Pancreas (tissue), 10 donors: Measurements from ENCODE around the gene ADGRL4. TPM values are rescaled to one million over a fixed set of nuclear protein-coding genes. Genes with fewer than 3 reads are reported as not detected.

ENCODE experiments used
- ATAC-seq, 4 donors: fragments of 200-7000 bp; cut with Tn5 transposase; one replicate each; pipeline versions ENCODE4 v1.8.0 to v1.9.1; 2020; ENCODE audit warnings: mild to moderate bottlenecking in 4 of 4, moderate library complexity in 4 of 4
- DNase-seq, 6 donors: peaks; one replicate each; pipeline ENCODE4 v3.0.0-alpha.2; 2020
- FAIRE-seq: peaks from 2 replicates; lab custom pipeline; 2012; peaks lifted over from hg19 to GRCh38; lab: Jason Lieb, UNC
- H3K27ac ChIP-seq, 4 donors: fragments of 200-600 bp; sonication (generic); 1 replicate in 3 of 4; 2 replicates in 1 of 4; pipeline versions ENCODE4 v1.5.0 to v1.8.0; 2020
- H3K27me3 ChIP-seq, 4 donors: fragments of 200-600 bp; one replicate each; pipeline ENCODE4 v1.8.0; 2021
- H3K36me3 ChIP-seq, 3 donors: fragments of 200-600 bp; sonication (generic) in 1 of 3; one replicate each; pipeline versions ENCODE4 v1.5.0 to v1.8.0; 2020 to 2021
- H3K4me1 ChIP-seq, 3 donors: fragments of 200-600 bp; one replicate each; pipeline ENCODE4 v1.8.0; 2021
- H3K4me3 ChIP-seq, 4 donors: fragments of 200-600 bp; sonication (generic) in 2 of 4; one replicate each; pipeline versions ENCODE4 v1.5.0 to v1.8.0; 2020 to 2021
- H3K9me3 ChIP-seq, 4 donors: fragments of 200-600 bp; one replicate each; pipeline ENCODE4 v1.8.0; 2021
- WGBS, 2 donors: extraction: QIAGEN DNeasy Blood & Tissue Kit; methylation state at CpG; one replicate each; pipeline ENCODE4 v1.1.7; 2013; 5-methylcytosine and 5-hydroxymethylcytosine counted together
- intact Hi-C, 3 donors: fragments of 100-400 bp; cut with DNase I; formaldehyde crosslinking; loops; one replicate each; pipeline versions ENCODE4 v1.11.1 to v1.14.2; 2022
- polyA plus RNA-seq, 2 donors: library from polyadenylated mRNA; stranded (reverse); fragments of 200-250 nt; gene quantifications; one replicate each; pipeline ENCODE4 v1.2.3, GENCODE V29; 2013
- total RNA-seq, 6 donors: library from RNA; stranded (reverse); fragmentation: NEBNext Ultra II Directional in 4 of 6; extraction: Animal tissue kit (Norgen Biotek cat#: 25700) in 4 of 6; gene quantifications; one replicate each; pipeline versions ENCODE4 v1.2.1 to v1.2.4, GENCODE V29; 2021 to 2023
- TF ChIP-seq, protein P1 (sequence below), 4 donors: fragments of 200-600 bp; sonication (generic) in 3 of 4; IDR thresholded peaks; one replicate each; pipeline versions ENCODE4 v1.5.0 to v1.8.0; 2021; ENCODE audit warnings: antibody characterized with exemption in 4 of 4
- donor health status: healthy with polysubstance abuse.
- donor health status: DM: no; HTN: no; CAD: no; lungs with moderate emphysema.
- donor health status: DM: no; HTN: no; CAD: no.
- donor health status: control.
- donor health status: control.
- donor health status: Bipolar disorder and iron deficiency.
- donor health status: DM: yes; HTN: yes; CAD: no.
- donor health status: DM: no; HTN: no; CAD: no.
- donor health status: DM: no; HTN: no; CAD: no.
- donor health status: DM: yes; HTN: yes; CAD: no.

Gene ADGRL4
- total and polyA plus RNA-seq, 8 donors = 2.0 to 4.3 (median 3.0) TPM

- 47 to 61% methylated on average over 2 of the region's 2 CpGs for WGBS, 2 donors
- no peaks in the 10 kb centered on the region for H3K27me3 ChIP-seq
- no peak overlapping the region for H3K4me3 ChIP-seq
- intact Hi-C loops = no loop called here
- H3K27ac ChIP-seq = no peak overlapping the region
- no peaks in the 10 kb centered on the region for H3K9me3 ChIP-seq
- H3K4me1 ChIP-seq = no peaks in the 10 kb centered on the region
- no peak for ATAC-seq
- no peaks in the 10 kb centered on the region for H3K36me3 ChIP-seq
- no peak for DNase-seq
- TF ChIP-seq, protein P1, sequence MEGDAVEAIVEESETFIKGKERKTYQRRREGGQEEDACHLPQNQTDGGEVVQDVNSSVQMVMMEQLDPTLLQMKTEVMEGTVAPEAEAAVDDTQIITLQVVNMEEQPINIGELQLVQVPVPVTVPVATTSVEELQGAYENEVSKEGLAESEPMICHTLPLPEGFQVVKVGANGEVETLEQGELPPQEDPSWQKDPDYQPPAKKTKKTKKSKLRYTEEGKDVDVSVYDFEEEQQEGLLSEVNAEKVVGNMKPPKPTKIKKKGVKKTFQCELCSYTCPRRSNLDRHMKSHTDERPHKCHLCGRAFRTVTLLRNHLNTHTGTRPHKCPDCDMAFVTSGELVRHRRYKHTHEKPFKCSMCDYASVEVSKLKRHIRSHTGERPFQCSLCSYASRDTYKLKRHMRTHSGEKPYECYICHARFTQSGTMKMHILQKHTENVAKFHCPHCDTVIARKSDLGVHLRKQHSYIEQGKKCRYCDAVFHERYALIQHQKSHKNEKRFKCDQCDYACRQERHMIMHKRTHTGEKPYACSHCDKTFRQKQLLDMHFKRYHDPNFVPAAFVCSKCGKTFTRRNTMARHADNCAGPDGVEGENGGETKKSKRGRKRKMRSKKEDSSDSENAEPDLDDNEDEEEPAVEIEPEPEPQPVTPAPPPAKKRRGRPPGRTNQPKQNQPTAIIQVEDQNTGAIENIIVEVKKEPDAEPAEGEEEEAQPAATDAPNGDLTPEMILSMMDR (IDR thresholded peaks at IDR 0.05) = no peak
- FAIRE-seq = no peak
Observed at GRCh38 chr1:78950826-78951225, 55.7 kb downstream of the ADGRL4 start.

DNA sequence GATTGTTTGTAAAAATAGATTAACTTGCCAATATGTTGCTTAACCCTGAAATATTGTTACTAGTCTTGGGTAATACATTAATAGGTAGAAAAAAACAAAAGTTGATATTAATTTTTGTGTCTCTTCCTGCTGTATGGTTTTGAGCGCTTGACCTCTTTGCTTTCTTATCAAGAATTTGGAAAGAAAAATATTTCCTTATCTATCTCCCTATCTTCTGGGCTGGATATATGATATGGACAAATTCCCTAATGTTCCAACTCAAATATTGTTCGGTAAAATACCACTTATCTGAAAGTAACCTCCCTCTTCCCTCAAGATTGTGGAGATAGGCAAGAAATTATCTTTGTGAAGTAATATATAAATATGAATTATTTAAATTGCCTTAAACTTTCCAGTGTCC, 57.3 kb downstream of the ADGRL4 start:
- Histone ChIP-seq H3K9me3 (no peaks in the 10 kb centered on the region), H3K27ac (no peak overlapping the region), H3K27me3 (no peaks in the 10 kb centered on the region), H3K36me3 (no peaks in the 10 kb centered on the region), H3K4me1 (no peaks in the 10 kb centered on the region), H3K4me3 (no peak overlapping the region)
- 36 to 38% methylated on average over 2 of the region's 2 CpGs for WGBS, 2 donors
- no peak for FAIRE-seq
- DNase-seq = no peak
- ATAC-seq = no peak
- TF ChIP-seq, protein P1 (IDR thresholded peaks at IDR 0.05) = no peak
- intact Hi-C loops = no loop called here

- WGBS, 2 donors = 53 to 57% methylated on average over 3 of the region's 3 CpGs
- ATAC-seq = no peak
- FAIRE-seq = no peak
- no peaks in the 10 kb centered on the region for H3K9me3 ChIP-seq
- H3K36me3 ChIP-seq = no peaks in the 10 kb centered on the region
- intact Hi-C loops = no loop called here
- H3K27me3 ChIP-seq = no peaks in the 10 kb centered on the region
- no peak for DNase-seq
- TF ChIP-seq, protein P1 (IDR thresholded peaks at IDR 0.05) = no peak
- H3K4me3 ChIP-seq = no peak overlapping the region
- H3K4me1 ChIP-seq = no peaks in the 10 kb centered on the region
- H3K27ac ChIP-seq = no peak overlapping the region
Observed at GRCh38 chr1:78919150-78919549, 87.4 kb downstream of the ADGRL4 start.

GRCh38 chr1:78918157-78918556, 88.4 kb downstream of the ADGRL4 start:
- no peak for ATAC-seq
- Histone ChIP-seq H3K27me3 (no peaks in the 10 kb centered on the region), H3K9me3 (no peaks in the 10 kb centered on the region), H3K4me1 (no peaks in the 10 kb centered on the region), H3K27ac (no peak overlapping the region), H3K4me3 (no peak overlapping the region), H3K36me3 (no peaks in the 10 kb centered on the region)
- WGBS, 2 donors = 42 to 54% methylated on average over 2 of the region's 2 CpGs
- FAIRE-seq = no peak
- DNase-seq = no peak
- intact Hi-C loops = no loop called here
- TF ChIP-seq, protein P1 (IDR thresholded peaks at IDR 0.05) = no peak

GRCh38 chr1:78916986-78917385, 89.5 kb downstream of the ADGRL4 start:
- ATAC-seq (no peak), FAIRE-seq (no peak), DNase-seq (no peak)
- intact Hi-C loops = no loop called here
- H3K4me1 ChIP-seq = no peaks in the 10 kb centered on the region
- no peaks in the 10 kb centered on the region for H3K27me3 ChIP-seq
- TF ChIP-seq, protein P1 (IDR thresholded peaks at IDR 0.05) = no peak
- no peak overlapping the region for H3K4me3 ChIP-seq
- no peaks in the 10 kb centered on the region for H3K36me3 ChIP-seq
- H3K9me3 ChIP-seq = no peaks in the 10 kb centered on the region
- 32 to 34% methylated on average over 3 of the region's 3 CpGs for WGBS, 2 donors
- H3K27ac ChIP-seq = no peak overlapping the region
